T-helper 1 cell treated with Interleukin-12 subunit alpha and Interleukin-12 subunit beta and Interleukin-4 antibody, amounts not matched to agents 30 ng/mL and 1 ng/mL, for 36 hours (primary cell): ENCODE results near the gene NAA16. TPM values are rescaled to one million over a fixed set of nuclear protein-coding genes. Genes with fewer than 3 reads are reported as not detected.

ENCODE experiments used
- intact Hi-C: fragments of 100-400 bp; cut with micrococcal nuclease; formaldehyde crosslinking; loops from one replicate; pipeline ENCODE4 v1.15.1; 2024
- total RNA-seq: library from RNA; stranded (reverse); gene quantifications from 2 replicates; pipeline ENCODE4 v1.2.3, GENCODE V29; 2022

The NAA16 gene
- total RNA-seq, 1 donor from 2014 or later, result 31.7 TPM

DNA sequence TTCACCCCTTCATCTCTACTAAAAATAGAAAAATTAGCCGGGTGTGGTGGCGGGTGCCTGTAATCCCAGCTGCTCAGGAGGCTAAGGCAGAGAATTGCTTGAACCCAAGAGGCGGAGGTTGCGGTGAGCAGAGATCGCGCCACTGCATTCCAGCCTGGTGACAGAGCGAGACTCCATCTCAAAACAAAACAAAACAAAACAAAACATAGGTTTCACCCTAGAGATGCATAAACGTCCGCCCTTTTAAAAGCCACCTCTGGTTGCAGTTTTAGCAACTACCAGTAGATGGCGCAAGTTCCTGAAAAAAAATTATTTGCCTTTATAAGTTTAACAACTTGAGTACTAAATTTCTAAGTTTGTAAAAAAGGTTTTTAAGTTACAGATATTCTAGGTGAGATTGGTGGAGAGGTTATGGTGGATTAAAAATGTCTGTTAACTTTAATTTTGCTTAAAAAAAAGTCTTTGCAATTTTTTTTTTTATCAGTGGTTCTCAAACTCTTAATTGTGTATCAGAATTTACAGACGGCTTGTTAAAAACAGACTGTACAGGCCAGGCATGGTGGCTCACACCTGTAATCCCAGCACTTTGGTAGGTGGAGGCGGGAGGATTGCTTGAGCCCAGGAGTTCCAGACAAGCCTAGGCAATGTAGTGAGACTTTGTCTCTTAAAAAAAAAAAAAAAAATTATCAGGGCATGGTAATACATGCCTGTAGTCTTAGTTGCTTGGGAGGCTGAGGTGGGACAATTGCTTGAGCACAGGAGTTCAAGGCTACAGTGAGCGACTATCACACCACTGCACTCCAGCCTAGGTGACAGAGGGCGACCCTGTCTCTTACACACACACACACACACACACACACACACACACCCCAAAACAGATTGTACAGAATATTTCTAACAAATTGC lies 42.1 kb downstream of the NAA16 start:
- intact Hi-C loops, result loop anchor here (1.0 to 2.0 kb wide), 7 partner anchors 42 to 757 kb away; partner anchors contain the start of gene NAA16

DNA sequence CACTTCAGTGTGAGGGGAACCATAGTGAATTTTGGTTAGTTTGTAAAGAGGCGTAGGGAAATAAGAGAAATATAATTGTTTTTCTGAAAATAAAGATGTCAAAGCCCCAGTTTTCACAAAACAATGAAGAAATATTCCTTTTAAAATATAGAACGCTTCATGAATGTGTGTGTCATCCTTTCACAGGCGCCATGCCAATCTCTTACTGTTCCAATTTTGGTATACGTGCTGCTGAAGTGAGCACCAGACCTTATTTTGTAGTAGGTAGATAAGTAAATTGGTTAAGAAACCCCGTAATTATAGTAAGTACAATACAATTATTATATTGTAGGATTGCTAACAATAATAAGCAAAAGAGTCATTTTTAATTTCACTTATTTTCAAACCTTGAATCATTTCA lies 43.3 kb downstream of the NAA16 start:
- intact Hi-C loops, result no loop called here

DNA sequence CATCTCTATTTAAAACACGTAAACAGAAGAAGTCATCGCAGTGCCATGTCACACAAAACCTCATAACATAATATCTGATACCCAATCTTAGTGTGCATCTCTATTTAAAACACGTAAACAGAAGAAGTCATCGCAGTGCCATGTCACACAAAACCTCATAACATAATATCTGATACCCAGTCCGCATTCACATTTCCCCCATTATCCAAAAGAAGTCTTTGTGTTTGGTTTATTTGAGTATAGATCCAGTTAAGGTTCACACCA lies 45.2 kb downstream of the NAA16 start:
- intact Hi-C loops, result loop anchor here (1.0 to 5.0 kb wide), 5 partner anchors 44 to 691 kb away; partner anchors contain the start of genes DGKH, VWA8 and WBP4

DNA sequence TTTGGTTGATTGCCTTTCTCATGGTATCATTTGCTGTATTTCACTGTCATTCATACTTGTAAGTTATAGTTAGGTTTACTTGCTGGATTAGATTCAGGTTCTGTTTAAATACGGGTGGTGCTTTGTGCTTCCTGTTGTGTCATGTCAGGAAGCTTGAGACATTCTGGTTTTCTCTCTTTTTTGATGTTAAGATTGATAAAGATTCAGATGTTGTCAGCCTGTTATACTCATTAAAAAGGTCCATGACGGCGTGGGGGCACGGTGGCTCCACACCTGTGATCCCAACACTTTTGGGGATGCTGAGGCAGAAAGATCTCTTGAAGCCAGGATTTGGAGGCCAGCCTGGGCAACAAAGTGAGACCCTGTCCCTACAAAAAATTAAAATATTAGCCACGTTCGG lies 45.7 kb downstream of the NAA16 start:
- intact Hi-C loops, result loop anchor here (1.0 to 5.0 kb wide), 5 partner anchors 44 to 691 kb away; partner anchors contain the start of genes DGKH, VWA8 and WBP4

DNA sequence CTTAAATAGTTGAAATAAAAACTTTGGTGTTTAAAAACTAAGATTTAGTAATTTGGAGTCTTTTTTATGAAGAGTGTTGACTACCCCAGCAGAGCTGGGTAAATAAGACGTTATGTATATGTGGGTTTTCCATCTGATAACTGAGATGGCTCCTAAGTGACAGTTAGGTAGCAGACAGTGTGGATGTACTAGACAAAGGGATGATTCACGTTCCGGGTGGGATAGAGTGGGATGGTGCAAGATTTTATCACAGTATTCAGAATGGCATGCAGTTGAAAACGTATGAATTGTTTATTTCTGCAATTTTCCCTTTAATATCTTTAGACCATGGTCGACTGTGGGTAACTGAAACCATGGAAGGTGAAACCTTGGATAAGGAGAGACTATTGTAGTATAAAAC lies 50.4 kb downstream of the NAA16 start:
- intact Hi-C loops, result no loop called here

DNA sequence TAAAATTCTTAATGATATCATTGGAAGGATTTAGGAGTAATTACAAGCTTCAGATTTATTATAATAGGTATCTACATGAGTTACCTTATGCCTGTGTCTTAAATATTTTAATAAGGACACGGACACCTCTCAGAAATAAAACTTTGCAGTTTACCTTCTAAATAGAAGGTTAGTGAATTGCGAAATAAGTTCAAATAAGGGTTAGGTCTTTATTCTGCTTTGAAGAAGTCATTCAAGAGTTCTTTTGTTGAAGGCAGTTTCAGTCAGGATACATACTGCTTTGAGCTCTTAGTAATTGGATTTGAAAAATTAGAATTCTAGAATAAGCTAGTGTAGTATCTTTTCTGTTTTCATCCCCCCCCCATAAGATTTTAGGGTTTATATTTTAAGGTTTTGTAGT lies 53.0 kb downstream of the NAA16 start:
- intact Hi-C loops, result no loop called here

DNA sequence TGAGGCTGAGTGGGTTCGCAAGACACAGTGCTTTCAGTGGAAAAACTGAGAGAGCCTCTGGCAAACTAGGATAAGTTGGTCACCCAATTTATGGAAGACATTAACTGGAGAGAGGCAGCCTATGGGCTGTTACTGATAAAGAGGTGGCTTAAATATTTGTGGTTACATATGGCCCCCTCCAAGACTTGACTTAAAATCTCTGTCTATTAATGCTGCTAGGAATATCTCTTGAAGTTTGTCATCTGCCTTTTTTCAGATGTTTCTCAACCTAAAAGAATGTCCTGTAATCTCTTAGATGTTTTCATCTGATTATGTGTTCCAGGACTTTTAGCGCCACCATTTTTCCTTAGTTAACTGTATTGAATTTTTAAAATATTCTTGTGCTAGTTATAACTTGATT lies 54.6 kb downstream of the NAA16 start:
- intact Hi-C loops, result no loop called here

DNA sequence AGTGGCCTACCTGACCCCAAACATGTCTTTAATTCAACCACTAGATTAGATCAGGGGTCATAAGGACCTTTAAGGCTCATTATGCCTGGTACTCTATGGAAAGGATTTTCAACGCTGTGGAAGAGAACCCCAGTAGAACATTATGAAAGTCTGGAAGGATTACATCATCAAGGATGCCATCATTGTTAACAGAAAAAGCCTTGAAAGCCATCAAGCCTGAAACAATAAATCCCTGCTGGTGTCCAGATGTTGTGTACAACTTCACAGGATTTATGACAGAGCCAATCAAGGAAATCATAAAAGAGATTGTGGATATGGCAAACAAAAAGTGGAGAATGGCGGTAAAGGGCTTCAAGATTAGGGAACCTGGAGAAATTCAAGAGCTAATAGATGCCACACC lies 59.7 kb downstream of the NAA16 start:
- intact Hi-C loops, result no loop called here

DNA sequence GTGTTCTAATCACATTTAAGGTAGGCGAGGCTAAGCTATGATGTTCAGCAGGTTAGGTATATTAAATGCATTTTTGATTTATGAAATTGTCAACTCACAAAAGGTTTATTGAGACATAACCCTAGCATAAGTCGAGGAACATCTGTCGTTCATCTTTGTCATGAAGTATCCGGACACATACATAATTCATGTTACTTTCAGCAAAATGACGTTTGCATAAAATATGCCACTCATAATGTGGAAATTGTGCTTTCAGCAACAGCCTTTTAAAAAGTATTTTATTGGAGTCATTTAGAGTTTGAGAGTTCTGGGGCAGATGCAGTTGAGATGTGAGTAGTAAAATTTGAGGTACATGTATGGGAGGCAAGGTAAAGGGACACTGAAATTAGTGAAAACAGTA lies 66.4 kb downstream of the NAA16 start:
- intact Hi-C loops, result no loop called here

DNA sequence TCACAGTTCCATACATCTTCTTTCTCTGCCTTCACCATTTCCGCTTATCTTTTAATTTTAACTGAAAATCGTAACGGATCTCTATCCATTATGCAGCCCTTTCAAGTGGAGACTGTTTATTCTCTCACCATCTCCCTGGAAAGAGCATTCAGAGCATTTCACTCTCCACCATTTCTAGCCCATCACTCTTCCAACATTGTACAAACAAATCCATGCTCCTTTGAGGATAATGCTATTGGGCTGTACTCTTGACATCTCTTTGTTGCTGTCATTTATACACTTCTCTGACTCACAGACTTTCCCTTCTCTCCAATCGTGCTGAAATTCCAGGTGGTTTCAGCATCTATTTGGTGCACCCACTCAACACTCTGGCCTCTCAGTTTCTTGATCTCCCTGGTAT lies 71.4 kb downstream of the NAA16 start:
- intact Hi-C loops, result no loop called here

DNA sequence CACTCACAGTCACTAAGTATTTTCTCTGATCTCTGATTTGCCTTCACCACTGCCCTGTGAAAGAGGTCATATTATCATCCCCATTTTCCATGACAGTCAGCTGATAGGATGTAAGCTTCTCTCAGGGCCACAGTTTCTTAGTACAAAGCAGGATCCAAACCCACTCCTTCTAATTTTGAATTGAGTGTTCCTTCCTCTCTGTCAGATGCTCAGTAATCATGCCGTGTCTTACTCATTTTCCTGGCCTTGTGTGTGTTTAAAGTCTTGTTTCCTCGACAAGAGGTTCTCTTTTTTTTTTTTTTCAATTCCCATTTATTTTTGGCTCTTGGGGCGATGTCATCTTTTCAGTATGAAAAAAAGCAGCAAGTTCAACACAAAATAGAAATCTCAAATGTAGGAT lies 72.3 kb downstream of the NAA16 start:
- intact Hi-C loops, result no loop called here

DNA sequence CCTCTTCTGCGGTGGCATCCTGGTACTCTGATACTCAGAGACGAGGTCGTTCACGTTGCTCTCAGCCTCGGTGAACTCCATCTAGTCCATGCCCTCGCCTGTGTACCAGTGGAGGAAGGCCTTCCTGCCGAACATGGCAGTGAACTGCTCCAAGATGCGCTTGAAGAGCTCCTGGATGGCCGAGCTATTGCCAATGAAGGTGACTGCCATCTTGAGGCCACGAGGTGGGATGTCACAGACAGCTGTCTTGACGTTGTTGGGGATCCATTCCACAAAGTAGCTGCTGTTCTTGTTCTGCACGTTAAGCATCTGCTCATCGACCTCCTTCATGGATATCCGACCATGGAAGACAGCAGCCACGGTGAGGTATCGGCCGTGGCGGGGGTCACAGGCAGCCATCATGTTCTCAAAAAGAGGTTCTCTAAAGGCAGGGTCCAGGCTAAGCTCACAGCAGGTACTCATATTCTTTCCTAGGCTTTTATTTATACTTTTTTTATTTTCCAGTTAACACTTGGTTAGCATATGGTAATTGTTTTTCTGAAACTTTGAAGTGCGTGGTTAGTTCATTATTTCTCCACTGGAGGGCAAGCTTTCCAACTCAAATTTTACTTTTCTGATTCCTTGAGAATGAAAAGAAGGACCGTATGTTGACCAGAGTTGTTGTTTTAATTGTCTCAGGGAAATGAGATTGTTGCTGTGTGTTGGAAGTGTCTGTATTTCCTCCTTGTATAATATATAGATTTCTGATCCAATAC lies 73.9 kb downstream of the NAA16 start:
- intact Hi-C loops, result no loop called here

DNA sequence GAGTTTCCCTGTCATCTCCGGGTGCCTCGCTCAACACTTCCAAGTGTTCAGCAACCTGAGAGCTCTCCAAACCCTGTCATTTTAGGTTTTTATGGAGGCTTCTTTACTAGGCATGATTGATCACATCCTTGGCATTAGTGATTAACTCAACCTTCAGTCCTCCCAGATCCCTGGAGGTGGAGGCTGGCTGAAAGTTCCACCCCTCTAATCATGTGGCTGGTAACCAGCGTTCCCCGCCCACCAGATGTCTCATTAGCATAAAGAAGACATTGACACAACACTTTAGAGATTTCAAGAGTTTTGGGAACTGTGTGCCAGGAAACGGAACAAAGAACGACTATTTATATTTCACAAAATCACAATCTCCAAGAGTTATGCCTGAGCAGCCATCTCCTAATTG lies 75.1 kb downstream of the NAA16 start:
- intact Hi-C loops, result no loop called here

DNA sequence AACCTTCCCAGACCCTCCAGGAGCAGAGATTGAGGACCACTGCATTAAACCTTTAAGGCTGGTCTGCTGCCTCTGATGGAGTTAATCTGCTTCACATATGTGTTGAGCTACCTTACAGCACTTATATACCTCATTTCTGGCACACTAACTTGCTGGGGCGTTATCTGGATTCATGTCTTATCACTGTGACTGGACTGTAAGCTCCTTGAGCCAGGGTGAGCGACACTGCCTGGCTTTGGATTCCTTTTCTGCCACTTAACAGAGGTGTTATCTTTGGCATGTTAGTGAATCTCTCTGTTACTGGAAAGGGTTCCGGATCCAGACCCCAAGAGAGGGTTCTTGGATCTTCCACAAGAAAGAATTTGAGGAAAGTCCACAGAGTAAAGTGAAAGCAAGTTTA lies 76.5 kb downstream of the NAA16 start:
- intact Hi-C loops, result no loop called here

DNA sequence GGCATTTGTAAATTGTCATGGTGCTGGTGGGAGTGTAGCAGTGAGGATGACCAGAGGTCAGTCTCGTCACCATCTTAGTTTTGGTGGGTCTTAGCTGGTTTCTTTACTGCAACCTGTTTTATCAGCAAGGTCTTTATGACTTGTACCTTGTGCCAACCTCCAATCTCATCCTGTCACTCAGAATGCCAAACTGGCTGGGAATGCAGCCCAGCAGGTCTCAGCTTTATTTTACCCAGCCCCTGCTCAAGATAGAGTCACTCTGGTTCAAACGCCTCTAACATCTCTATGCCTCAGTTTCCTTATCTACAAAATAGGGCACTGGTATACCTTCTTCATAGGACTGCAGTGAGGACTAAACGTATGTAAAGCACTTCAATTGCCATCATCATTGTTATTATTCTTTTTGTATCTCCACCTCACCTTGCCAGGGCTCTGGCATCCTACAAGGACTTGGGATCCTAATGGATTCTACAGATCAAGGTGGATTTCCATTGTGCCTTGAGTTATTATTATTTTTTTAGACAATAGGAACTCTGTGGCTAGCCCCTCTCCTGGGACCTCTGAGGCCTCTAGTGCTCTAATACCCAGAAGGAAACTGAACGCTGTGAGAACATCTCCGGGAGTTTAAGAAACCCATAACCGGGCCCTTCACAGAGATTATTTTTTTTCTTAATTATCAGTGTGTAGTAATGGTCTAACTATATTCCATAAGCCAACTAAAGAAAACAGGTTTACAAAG lies 77.2 kb downstream of the NAA16 start:
- intact Hi-C loops, result no loop called here

DNA sequence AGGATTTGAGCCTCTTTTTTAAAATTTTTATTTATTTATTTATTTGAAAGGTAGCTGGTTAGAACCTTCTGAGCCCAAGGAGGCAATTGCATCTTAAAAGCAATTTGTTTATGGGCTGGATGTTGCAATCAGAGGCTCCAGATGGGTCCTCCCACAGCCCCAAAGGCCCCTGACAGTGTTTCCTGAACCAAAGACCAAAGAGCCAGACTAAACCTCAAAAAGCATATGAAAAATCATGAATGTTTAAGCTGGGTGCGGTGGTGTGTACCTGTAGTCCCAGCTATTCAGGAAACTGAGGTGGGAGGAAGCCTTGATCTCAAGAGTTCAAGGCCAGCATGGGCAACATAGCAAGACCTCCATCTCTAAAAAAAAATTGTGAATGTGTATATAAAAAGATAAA lies 78.5 kb downstream of the NAA16 start:
- intact Hi-C loops, result no loop called here

DNA sequence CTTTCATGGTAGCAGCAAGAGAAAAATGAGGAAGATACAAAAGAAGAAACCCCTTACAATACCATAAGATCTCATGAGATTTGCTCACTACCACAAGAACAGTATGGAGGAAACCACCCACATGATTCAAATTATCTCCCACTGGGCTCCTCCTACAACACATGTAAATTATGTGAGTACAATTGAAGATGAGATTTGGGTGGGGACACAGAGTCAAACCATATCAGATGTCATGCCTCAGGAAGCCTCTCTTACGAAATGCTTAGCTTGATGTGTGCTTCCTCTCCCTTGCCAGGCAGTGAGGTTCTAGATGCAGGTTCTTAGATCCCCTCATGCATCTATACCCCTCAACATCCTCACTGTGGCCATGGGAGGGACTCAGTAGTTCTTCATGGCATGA lies 83.1 kb downstream of the NAA16 start:
- intact Hi-C loops, result no loop called here

DNA sequence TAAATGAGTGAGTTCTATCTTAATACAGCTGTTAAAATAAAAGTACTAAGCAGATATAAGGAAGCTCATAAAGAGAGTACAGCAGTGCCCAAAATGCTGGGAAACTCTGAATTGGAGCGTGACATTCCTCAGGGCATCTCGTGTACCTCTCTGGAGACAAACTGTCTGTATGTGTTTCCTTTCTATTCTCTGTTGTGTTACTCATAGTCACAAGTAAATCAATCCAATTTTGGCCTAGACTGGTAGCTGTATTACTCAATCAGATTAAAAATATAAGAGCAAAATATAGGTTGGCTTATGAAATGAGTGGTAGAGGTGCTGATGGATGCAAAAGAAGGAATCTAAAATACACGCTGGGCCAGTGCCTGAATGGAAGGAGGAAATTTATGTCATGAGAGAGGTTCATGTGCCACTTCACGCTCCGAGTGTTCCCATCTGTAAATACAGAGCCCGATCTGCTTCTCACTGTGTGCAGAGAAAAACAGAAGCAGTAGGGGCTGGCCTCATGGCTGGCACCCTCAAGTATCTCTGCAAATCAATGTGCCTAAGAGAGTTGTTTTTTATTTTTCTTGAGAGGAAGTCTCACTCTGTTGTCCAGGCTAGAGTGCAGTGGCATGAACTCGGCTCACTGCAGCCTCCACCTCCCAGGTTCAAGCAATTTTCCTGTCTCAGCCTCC lies 87.6 kb downstream of the NAA16 start:
- intact Hi-C loops, result loop anchor here (1.0 kb wide), 2 partner anchors 28 to 45 kb away; no protein-coding TSS in a partner anchor

DNA sequence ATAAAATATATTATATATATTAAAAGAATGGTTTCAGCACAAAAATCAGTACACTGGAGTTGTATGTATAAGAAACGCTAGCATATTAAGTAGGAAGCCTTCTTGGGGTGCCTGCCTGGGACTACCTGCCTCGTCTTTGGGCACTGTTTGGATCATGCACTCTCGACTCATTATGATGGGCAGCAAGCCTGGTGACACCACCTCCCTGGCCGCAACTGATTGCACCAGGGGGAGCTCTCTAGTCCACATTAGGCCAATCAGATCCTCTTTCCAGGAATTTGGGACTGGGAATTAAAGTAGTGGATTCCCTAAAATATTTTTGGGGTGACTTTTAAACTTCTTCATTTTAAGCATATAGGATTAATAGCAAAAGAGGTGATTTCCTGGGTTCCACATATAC lies 90.3 kb downstream of the NAA16 start:
- intact Hi-C loops, result loop anchor here (1.0 kb wide), 1 partner anchor 26 kb away; no protein-coding TSS in a partner anchor

DNA sequence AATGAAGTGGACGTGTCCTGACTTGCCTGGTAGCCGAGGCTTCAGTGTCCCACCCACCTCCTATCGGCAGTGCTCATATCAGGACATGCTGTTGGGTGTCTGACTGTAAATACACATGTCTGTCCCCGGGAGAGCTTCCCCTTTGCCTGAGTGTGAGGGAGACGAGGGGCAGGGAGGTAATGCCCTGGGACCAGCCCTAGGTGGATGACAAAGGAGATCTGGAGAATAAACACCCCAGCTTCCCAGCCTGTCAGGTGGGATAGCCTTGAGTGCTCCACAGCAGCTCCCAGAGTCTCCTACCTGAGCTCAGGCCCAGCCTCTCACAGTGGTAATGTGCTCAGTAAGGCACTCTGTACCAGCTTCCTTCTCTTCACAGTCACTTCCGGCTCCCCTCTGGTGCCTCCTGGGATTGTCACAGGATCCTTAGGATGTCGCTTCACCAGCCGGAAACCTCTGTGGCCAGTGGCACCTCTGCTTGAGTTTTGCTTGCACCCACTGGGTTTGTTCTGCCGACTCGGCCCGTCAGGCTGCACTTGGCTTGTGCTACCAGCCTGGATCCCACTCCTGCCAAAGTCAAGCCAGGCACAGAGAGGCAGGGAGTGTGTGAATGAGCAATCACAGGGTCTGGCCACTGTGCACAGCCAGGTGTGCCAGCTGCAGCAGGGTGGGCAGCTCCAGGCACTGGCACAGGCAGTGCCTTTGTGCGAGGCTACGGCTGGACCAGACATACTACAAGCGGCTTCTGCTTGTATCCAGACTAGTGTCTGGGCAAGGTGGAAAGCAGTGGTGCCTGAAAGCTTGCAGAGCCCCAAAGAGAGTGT lies 91.8 kb downstream of the NAA16 start:
- intact Hi-C loops, result loop anchor here (1.0 to 2.0 kb wide), 2 partner anchors 20 to 54 kb away; partner anchors contain the start of gene RGCC
